ENCODE measurements around the gene ZCCHC3.

Gene ZCCHC3

DNA sequence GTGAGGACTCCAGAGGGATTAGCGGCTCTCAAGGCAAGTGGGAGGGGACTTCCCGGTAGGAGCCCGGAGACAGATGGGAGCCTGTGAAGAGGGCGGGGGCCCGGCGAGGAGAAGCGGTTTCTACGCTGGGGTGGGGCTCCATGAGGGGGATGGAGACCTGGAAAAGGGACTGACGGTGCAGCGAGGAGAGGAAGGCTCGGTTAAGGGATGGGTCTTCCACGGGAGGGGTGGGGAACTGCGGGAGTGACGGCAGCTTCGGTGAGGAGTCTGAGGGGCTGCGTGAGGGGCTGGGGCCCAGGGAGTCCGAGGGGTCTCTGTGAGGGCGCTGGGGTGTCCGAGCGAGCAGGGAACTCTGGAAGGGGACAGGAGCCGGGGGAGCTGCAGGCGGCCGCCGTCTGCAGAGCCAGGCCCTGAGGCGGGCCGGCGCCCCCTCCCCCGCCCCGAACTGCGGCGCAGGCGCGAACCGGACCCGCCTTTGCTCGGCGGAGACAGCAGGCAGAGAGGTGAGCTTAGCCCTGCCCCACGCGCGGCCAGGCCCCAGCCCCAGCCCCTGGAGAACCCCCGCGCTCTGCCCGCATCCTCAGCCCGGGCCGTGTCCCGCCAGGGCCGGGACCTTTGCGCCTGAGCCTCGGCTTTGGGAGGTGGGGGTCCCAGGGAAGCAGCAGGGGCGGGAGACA is 49.4 kb downstream of the ZCCHC3 start, which contains the start of gene NRSN2:
Gene NRSN2 (plus strand): TSS at position 472 of the 677 bp plus-strand sequence. CDS start 2,533 bp downstream, outside the sequence.
- peak; percentile 78 for DNase-seq (ENCODE audit: low spot score)

DNA sequence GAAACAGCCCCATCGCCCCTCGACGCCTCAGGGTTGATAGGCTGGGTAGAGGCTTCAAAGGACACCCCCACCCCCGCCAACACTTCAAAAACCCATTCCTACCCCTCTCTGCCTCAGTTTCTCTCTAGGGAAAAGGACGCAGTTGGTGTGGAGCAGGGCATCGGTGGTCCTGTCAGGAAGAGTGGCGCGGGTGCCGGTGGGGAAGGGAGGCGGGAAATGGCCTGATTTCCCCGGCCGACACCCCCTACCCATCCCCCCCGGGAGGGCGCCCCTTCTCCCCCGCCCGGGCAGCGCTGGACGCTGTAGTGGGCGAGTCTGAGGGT is 49.9 kb downstream of the ZCCHC3 start:
- no peak for DNase-seq (ENCODE audit: low spot score)

DNA sequence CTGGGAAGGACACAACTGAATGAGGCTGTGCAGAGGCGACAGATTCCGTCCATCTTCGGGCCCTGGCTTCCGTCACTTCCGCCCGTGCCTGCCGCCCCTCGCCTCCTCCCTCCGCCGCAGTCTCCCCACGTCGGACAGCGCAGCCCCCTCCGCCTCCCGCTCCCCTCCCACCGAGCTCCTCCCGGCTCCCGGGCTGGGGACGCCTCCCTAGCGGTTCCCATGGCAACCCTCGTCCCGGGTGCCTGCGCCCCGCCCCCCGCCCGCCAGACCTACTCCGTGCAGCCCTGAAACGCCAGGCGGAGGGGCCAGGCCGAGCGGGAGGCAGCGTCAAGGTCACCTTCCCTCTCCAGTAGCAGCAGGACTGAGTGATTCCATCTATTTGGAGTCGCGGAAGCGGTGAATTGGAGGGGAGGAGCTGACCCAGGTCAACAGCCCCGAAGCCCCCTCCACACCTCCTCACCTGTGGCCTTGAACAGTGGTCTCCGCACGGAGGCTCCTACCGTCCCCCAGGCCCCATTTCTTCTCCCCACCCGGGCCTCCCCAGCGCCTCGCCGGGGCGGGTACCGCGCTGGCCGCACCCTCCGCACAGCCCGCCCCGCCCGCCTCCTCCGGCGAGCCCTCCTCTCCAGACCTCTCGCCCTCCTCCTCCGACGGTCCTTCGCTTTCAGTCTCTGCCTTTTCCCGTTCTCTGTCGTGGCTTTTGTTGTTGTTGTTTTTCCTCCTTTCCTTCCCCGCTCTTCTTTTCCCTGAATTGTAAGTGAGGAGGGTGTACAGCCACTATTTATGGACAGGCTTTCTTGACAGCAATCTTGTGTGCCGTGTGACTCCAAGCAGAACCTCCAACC is 50.5 kb downstream of the ZCCHC3 start:
- DNase-seq (ENCODE audit: low spot score) = peak; percentile 95

DNA sequence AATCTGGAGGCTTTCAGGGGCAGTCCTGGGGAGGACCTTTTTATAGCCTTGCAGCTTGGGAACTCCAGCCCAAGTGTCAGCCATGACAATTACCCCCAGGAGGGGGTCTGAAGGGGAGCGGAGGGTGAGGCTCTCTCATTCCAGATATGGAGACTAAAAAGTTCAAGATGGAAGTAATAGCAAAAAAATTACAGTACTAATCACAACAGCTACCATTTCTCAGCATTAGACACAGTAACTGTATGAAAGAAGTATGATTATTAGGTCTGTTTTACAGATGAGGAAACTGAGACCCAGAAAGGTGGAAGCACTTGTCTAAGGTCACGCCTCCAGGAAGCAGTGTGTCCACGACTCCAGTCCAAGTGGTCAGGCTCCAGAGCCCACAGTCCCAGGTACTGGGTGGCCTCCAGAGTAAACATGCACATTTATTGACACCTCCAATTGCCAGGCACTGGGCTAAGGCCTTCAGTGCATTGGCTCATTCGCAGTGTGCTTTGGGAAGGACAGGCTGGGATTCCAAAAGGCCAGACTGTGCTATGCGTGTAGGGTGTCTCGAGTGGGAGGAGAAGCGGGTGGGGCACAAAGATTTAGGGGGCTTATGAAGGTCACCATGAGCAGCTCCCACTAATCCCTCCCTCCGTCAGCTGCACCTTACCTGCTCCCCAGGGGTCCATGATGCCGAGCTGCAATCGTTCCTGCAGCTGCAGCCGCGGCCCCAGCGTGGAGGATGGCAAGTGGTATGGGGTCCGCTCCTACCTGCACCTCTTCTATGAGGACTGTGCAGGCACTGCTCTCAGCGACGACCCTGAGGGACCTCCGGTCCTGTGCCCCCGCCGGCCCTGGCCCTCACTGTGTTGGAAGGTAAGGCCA is 51.8 kb downstream of the ZCCHC3 start:
- DNase-seq (ENCODE audit: low spot score) = no peak
